ENCODE measurements around the gene LSM5. TPM values are rescaled to one million over a fixed set of nuclear protein-coding genes. Genes with fewer than 3 reads are reported as not detected.

Gene LSM5
- total and polyA plus RNA-seq, 9 of the 15 experiments (the other 6 are each of a cell fraction or from before 2014, with no cell fraction given), result 36.3 to 620 (median 186) TPM

GRCh38 chr7:32516551-32517100, 26.4 kb upstream of the LSM5 start:
- Histone ChIP-seq H3K27ac (ENCODE audit: extremely low read depth, low read depth, low read length) (peak overlapping the region; percentile 28; the same call in 1 of the 3 replicates), H4K20me1 (replicated peaks; ENCODE audit: control insufficient read depth, insufficient read depth, low read length) (no peaks in the 10 kb centered on the region), H3K27me3 (ENCODE audit: control insufficient read depth in 2 of 2, insufficient read depth in 2 of 2, low read length in 2 of 2) (no peaks in the 10 kb centered on the region), H3K4me2 (ENCODE audit: insufficient read depth, low read length) (no peak overlapping the region), H3K36me3 (ENCODE audit: control insufficient read depth, insufficient read depth, low read length) (peaks cover 16% of the 10 kb centered on the region; the same call in 2 of the 3 replicates), H3K4me1 (replicated peaks in 1 of 2; ENCODE audit: control insufficient read depth in 2 of 2, insufficient read depth in 2 of 2, low read length in 2 of 2) (peaks cover under 1 to 24% of the 10 kb centered on the region in 2 experiments; a peak in 3 of 5 replicates), H3K9me3 (replicated peaks; ENCODE audit: control insufficient read depth, insufficient read depth, low read depth, low read length) (peaks cover 15% of the 10 kb centered on the region), H3K9ac (ENCODE audit: insufficient read depth in 1 of 2, low read depth in 2 of 2, low read length in 2 of 2) (peak overlapping the region in 1 of 2 experiments; percentile 11; a peak in 1 of 4 replicates), H3K79me2 (ENCODE audit: control insufficient read depth, insufficient read depth, low read length) (peaks cover 82% of the 10 kb centered on the region), H2AFZ (ENCODE audit: low read depth, low read length) (no peak overlapping the region), H3K9me1 (ENCODE audit: control insufficient read depth, insufficient read depth, low read length) (no peaks in the 10 kb centered on the region), H3K4me3 (no peak overlapping the region)
- DNase-seq (ENCODE audit: extremely low read depth in 1 of 4, low spot score in 3 of 4) (no peak), FAIRE-seq (no peak), ATAC-seq (peak; percentile 55)
- ChIA-PET POLR2A (interaction anchor here (0.9 kb wide), 1 partner anchor 13 kb away, joined by 4 read pairs; no protein-coding TSS in a partner anchor), CTCF (ENCODE audit: low intra/inter-chr PET ratio) (no interaction called here)
- BruUV-seq (replicated peaks), result no TSS peak
- intact Hi-C loops (cut with micrococcal nuclease), result no loop called here
- WGBS (ENCODE audit: insufficient coverage, low coverage, missing lambda C conversion rate), result 26% methylated on average over 3 of the region's 3 CpGs
- in situ Hi-C loops (cut with MboI), result no loop called here
- TF ChIP-seq NUFIP1 (IDR thresholded peaks at IDR 0.05; ENCODE audit: partially characterized antibody) (no peak), TCFL5 (CRISPR knock-in tag; conservative IDR thresholded peaks at IDR 0.05) (no peak), ZNF76 (CRISPR knock-in tag; IDR thresholded peaks at IDR 0.05; ENCODE audit: borderline replicate concordance) (no peak), SOX6 (IDR thresholded peaks at IDR 0.05) (no peak), SNAPC5 (CRISPR knock-in tag; IDR thresholded peaks at IDR 0.05) (no peak), SP2 (IDR thresholded peaks at IDR 0.05; ENCODE audit: extremely low read depth, low read depth, low read length, poor library complexity, severe bottlenecking) (no peak), RREB1 (CRISPR knock-in tag; IDR thresholded peaks at IDR 0.05) (no peak), TCF15 (CRISPR knock-in tag; IDR thresholded peaks at IDR 0.05) (no peak), HMGN3 (IDR thresholded peaks at IDR 0.05; ENCODE audit: borderline replicate concordance, extremely low read depth, insufficient read length, low read depth, low read length) (no peak), CC2D1A (IDR thresholded peaks at IDR 0.05) (no peak), SRSF3 (IDR thresholded peaks at IDR 0.05; ENCODE audit: insufficient read depth, low read length) (no peak)

Data from K562 (cell line).